OCI-LY1 (cell line): ENCODE results near the gene BTNL9.

Experiments
- H2AFZ ChIP-seq: fragments of 200-600 bp; sonication (generic), shearing (Covaris generic); 2 replicates; pipeline ENCODE4 v1.6.0; 2014; ENCODE audit warnings: antibody characterized with exemption, mild to moderate bottlenecking, low read length
- H3F3A ChIP-seq: fragments of 200-600 bp; sonication (generic), shearing (Covaris generic); 2 replicates; pipeline ENCODE4 v1.6.0; 2014; ENCODE audit warnings: mild to moderate bottlenecking, antibody characterized with exemption, low read length, moderate library complexity; ENCODE audit not compliant: insufficient read depth
- H3K27ac ChIP-seq: fragments of 200-600 bp; sonication (generic); 2 replicates; pipeline ENCODE4 v1.5.1; 2014; ENCODE audit warnings: low read length, mixed run types, mild to moderate bottlenecking, low read depth; ENCODE audit not compliant: poor library complexity, severe bottlenecking
- H3K27me3 ChIP-seq: fragments of 200-600 bp; sonication (generic); 2 replicates; pipeline ENCODE4 v1.6.0; 2014; ENCODE audit warnings: antibody characterized with exemption, mild to moderate bottlenecking, low read length, moderate library complexity; ENCODE audit not compliant: insufficient read depth
- H3K36me3 ChIP-seq: fragments of 200-600 bp; sonication (generic); 2 replicates; pipeline ENCODE4 v1.6.1; 2014; ENCODE audit warnings: mild to moderate bottlenecking, antibody characterized with exemption, low read length, moderate library complexity, mixed read lengths; ENCODE audit not compliant: insufficient read depth
- H3K4me1 ChIP-seq: fragments of 200-600 bp; sonication (generic); 2 replicates; pipeline ENCODE4 v1.5.1; 2014; ENCODE audit warnings: mild to moderate bottlenecking, low read length, moderate library complexity; ENCODE audit not compliant: insufficient read depth, severe bottlenecking
- H3K4me2 ChIP-seq: fragments of 200-600 bp; sonication (generic), shearing (Covaris generic); 2 replicates; pipeline ENCODE4 v1.6.1; 2014; ENCODE audit warnings: low read length
- H3K4me3 ChIP-seq: fragments of 200-600 bp; sonication (generic); 2 replicates; pipeline ENCODE4 v1.5.1; 2014; ENCODE audit warnings: low read length, low read depth, mild to moderate bottlenecking, mixed read lengths; ENCODE audit not compliant: poor library complexity, severe bottlenecking
- H3K79me2 ChIP-seq: fragments of 200-600 bp; shearing (Covaris generic); 2 replicates; pipeline ENCODE4 v1.6.1; 2016; ENCODE audit warnings: mixed run types, low read length, mixed read lengths; ENCODE audit not compliant: insufficient read depth
- H3K9ac ChIP-seq: fragments of 200-600 bp; sonication (generic), shearing (Covaris generic); 2 replicates; pipeline ENCODE4 v1.6.1; 2014; ENCODE audit warnings: mild to moderate bottlenecking, low read length, mixed read lengths
- H3K9me2 ChIP-seq: fragments of 200-600 bp; sonication (generic), shearing (Covaris generic); 2 replicates; pipeline ENCODE4 v1.6.1; 2014; ENCODE audit warnings: low read depth, mild to moderate bottlenecking, low read length, mixed read lengths
- H3K9me3 ChIP-seq: fragments of 200-600 bp; shearing (Covaris generic); 2 replicates; pipeline ENCODE4 v1.6.1; 2014; ENCODE audit warnings: low read length, mixed read lengths
- H4K20me1 ChIP-seq: fragments of 200-600 bp; sonication (generic), shearing (Covaris generic); 2 replicates; pipeline ENCODE4 v1.6.0; 2016; ENCODE audit warnings: mild to moderate bottlenecking, low read length; ENCODE audit not compliant: insufficient read depth
- CTCF ChIP-seq: fragments of 200-600 bp; sonication (generic), shearing (Covaris generic); IDR thresholded peaks from 2 replicates; pipeline ENCODE4 v1.5.1; 2017; ENCODE audit warnings: mild to moderate bottlenecking, antibody characterized with exemption, low read length, moderate library complexity, mixed read lengths
- EZH2 ChIP-seq: fragments of 200-600 bp; sonication (generic), shearing (Covaris generic); IDR thresholded peaks from 2 replicates; pipeline ENCODE4 v1.8.0; 2017; ENCODE audit warnings: borderline replicate concordance, mixed run types, mild to moderate bottlenecking, antibody characterized with exemption, low read length, moderate library complexity, mixed read lengths

BTNL9 gene

GRCh38 chr5:181047921-181048320 is 7.9 kb downstream of the BTNL9 start:
- Histone ChIP-seq H3K9me2 (no peaks in the 10 kb centered on the region), H3K4me2 (peak overlapping the region; percentile 45), H3K4me1 (peaks cover 88% of the 10 kb centered on the region)

GRCh38 chr5:181050016-181050415 is 9.9 kb downstream of the BTNL9 start:
- peak overlapping the region; percentile 96 for H3K27ac ChIP-seq
- no peaks in the 10 kb centered on the region for H3K9me3 ChIP-seq
- no peaks in the 10 kb centered on the region for H3K27me3 ChIP-seq
- H3K79me2 ChIP-seq = no peaks in the 10 kb centered on the region
- H3K9me2 ChIP-seq = no peaks in the 10 kb centered on the region
- no peaks in the 10 kb centered on the region for H4K20me1 ChIP-seq
- peak overlapping the region; percentile 1 for H3K4me3 ChIP-seq
- H3K4me2 ChIP-seq = peak overlapping the region; percentile 34; the same call in 1 of the 2 replicates
- TF ChIP-seq CTCF (no peak), EZH2 (no peak)
- no peak overlapping the region for H2AFZ ChIP-seq
- H3K9ac ChIP-seq = peak overlapping the region; percentile 23; the same call in 1 of the 2 replicates
- peaks cover 81% of the 10 kb centered on the region for H3K4me1 ChIP-seq
- peaks cover 6% of the 10 kb centered on the region; the same call in 1 of the 2 replicates for H3K36me3 ChIP-seq
- no peaks in the 10 kb centered on the region for H3F3A ChIP-seq

More at GRCh38 chr5:181047921-181048320, 7.9 kb downstream of the BTNL9 start:
- no peaks in the 10 kb centered on the region for H3K9me3 ChIP-seq
- peak overlapping the region; percentile 45; the same call in 1 of the 2 replicates for H3K9ac ChIP-seq
- H3K27me3 ChIP-seq = no peaks in the 10 kb centered on the region
- H3K27ac ChIP-seq = peak overlapping the region; percentile 75
- no peaks in the 10 kb centered on the region for H4K20me1 ChIP-seq
- no peaks in the 10 kb centered on the region for H3K36me3 ChIP-seq
- H3K79me2 ChIP-seq = no peaks in the 10 kb centered on the region
- peak overlapping the region; percentile 38 for H3K4me3 ChIP-seq
- H3F3A ChIP-seq = no peaks in the 10 kb centered on the region
- TF ChIP-seq CTCF (no peak), EZH2 (no peak)
- no peak overlapping the region for H2AFZ ChIP-seq

- H3K9ac ChIP-seq = peak overlapping the region; percentile 82
- no peaks in the 10 kb centered on the region for H3K27me3 ChIP-seq
- no peaks in the 10 kb centered on the region for H3F3A ChIP-seq
- no peaks in the 10 kb centered on the region for H3K9me3 ChIP-seq
- no peaks in the 10 kb centered on the region for H3K79me2 ChIP-seq
- peak overlapping the region; percentile 88 for H3K4me2 ChIP-seq
- peak overlapping the region; percentile 85 for H3K4me3 ChIP-seq
- H3K4me1 ChIP-seq = peaks cover 66% of the 10 kb centered on the region
- H2AFZ ChIP-seq = no peak overlapping the region; the same call in 1 of the 2 replicates
- H3K9me2 ChIP-seq = no peaks in the 10 kb centered on the region
- no peaks in the 10 kb centered on the region for H4K20me1 ChIP-seq
- H3K27ac ChIP-seq = peak overlapping the region; percentile 96
- peaks cover 20% of the 10 kb centered on the region; the same call in 1 of the 2 replicates for H3K36me3 ChIP-seq
- TF ChIP-seq EZH2 (no peak), CTCF (no peak)
Measured at GRCh38 chr5:181051841-181052671, 12.0 kb downstream of the BTNL9 start.
